Activated naive CD4-positive, alpha-beta T cell treated with anti-CD3 and anti-CD28 coated beads, Interleukin-2, amount 50 U/mL, for 24 hours (primary cell): ENCODE measurements around the gene ADGRG2.
"Not testable (repeated sequence)": the region's sequence is repeated elsewhere in the genome, so short reads cannot be mapped to it uniquely, and the experiment has no call there.

Experiments used
- H3K27ac Mint-ChIP-seq: one replicate; pipeline ENCODE4 v1.8.0; 2021; ENCODE audit warnings: mild to moderate bottlenecking, mixed read lengths
- H3K27me3 Mint-ChIP-seq: one replicate; pipeline ENCODE4 v1.8.0; 2021; ENCODE audit warnings: mixed read lengths
- H3K36me3 Mint-ChIP-seq: one replicate; pipeline ENCODE4 v1.8.0; 2021; ENCODE audit warnings: mixed read lengths
- H3K4me1 Mint-ChIP-seq: one replicate; pipeline ENCODE4 v1.8.0; 2021; ENCODE audit warnings: mixed read lengths
- H3K4me3 Mint-ChIP-seq: one replicate; pipeline ENCODE4 v1.8.0; 2021; ENCODE audit warnings: mild to moderate bottlenecking, mixed read lengths
- H3K9me3 Mint-ChIP-seq: one replicate; pipeline ENCODE4 v1.8.0; 2021; ENCODE audit warnings: mixed read lengths

ADGRG2 gene

DNA sequence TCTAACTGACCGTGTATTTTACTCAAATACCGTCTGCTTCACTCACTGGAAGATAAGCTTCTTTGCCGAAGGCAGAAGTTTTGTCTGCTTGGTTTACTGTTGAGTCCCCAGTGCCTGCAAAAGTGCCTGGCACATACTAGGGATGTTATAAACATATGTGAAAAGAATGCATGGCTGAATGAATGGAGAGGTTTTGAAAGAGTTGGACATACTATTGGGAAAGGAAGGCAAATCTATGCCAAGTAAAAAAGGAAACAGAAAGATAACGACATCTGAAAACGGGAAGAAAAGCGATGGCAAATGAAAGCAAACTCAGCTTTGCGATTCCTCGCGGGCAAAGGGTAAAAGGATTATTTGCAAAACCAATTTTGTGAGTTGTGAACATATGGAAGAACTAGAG lies 21.7 kb downstream of the ADGRG2 start:
- Mint-ChIP-seq H3K4me3 (no peak overlapping the region), H3K27me3 (peaks cover 2% of the 10 kb centered on the region), H3K36me3 (no peaks in the 10 kb centered on the region), H3K27ac (no peak overlapping the region), H3K4me1 (no peaks in the 10 kb centered on the region), H3K9me3 (no peaks in the 10 kb centered on the region)

DNA sequence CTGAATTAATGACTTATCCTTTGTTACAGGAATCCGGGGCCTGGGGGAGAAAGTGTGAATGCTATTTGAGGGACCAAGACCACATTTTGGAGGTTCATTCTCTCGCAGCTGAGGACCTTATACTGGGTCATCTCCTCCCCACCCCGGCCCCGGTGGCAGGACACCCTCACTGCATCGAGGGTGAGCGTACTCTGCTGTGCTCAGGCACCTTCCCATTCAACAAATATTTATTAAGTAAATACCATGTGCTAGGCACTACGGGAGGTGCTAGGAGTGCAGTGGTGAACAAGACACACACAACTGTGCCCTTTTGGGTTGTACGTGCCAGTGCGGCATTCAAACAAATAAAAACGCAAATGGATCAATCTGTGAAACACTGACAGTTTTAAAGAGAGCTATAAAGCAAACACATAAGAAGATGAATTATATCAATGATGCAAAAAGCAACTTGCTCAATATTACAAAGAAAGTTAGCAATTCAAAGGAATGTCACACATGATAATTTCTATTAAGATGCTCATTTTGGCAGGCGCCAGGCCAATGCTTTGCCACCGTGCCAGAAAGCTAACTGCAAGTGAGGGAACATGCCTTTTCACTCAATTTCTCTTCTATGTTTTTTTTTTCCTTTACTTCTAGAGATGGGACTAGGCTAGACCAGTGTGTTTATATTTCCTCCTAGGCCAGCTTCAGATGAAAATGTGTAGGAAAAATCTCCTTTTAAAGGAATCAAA lies 24.6 kb downstream of the ADGRG2 start:
- Mint-ChIP-seq H3K4me1 (no peaks in the 10 kb centered on the region), H3K36me3 (no peaks in the 10 kb centered on the region), H3K4me3 (no peak overlapping the region), H3K9me3 (no peaks in the 10 kb centered on the region), H3K27ac (no peak overlapping the region), H3K27me3 (peaks cover 2% of the 10 kb centered on the region)

DNA sequence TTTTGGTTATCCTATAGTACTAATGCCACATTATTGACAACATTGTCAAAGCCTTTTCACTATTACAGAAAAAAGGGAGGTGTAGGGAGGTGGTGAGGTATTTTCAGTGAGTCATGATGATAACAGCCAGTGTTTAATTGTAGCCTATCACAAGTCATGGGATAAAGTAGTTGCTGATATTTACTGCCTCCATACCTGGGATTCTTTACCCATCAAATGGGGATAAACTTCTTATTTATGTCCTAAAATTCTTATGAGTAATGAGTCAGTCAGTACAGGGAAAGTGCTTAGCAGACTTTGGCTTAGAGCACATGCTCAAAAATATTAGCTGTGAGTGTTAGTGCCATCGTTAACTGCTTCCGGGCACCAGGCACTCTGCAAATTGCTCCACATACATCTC lies 25.7 kb downstream of the ADGRG2 start:
- no peaks in the 10 kb centered on the region for H3K36me3 Mint-ChIP-seq
- H3K4me3 Mint-ChIP-seq = no peak overlapping the region
- no peaks in the 10 kb centered on the region for H3K4me1 Mint-ChIP-seq
- H3K27me3 Mint-ChIP-seq = peaks cover 2% of the 10 kb centered on the region
- no peaks in the 10 kb centered on the region for H3K9me3 Mint-ChIP-seq
- no peak overlapping the region for H3K27ac Mint-ChIP-seq

DNA sequence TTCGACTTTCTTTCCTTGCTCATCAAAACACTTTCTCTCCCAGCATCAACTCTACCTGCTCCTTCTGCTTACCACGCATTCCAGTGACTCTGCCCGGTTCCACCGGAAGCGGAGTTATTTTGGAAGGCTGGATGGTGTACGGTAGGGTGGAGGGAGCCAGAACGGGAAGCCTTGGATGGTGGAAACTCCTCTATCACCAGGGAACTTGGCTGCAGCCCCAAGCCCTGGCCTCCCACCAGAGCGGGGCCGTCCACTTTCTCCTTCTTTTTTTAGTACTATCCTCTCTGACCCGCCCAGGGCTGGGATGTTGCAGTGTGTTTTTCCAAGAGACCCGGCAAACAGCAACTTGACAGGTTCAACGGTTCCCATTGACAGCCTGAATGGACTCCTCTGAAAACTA lies 27.6 kb downstream of the ADGRG2 start:
- Mint-ChIP-seq H3K27me3 (peaks cover 6% of the 10 kb centered on the region), H3K4me1 (no peaks in the 10 kb centered on the region), H3K9me3 (peaks cover 12% of the 10 kb centered on the region), H3K4me3 (no peak overlapping the region), H3K27ac (no peak overlapping the region), H3K36me3 (peaks cover 2% of the 10 kb centered on the region)

DNA sequence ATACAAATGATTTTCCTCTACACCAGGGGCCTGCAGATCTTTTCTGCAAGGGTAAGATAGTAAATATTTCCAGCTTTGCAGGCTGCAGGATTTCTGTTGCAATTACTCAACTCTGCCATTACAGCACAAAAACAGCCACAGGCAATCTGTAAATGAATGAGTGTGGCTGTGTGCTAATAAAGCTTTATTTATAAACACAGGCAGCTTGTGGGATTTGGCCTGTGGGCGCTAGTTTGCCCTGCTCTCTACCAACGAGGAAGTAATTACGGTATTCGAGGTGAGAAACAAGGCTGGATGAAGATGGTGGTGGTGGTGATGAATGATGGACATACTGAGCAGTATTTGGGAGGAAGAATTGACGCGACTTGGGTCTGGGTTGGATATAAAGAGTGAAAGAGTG lies 30.7 kb downstream of the ADGRG2 start:
- Mint-ChIP-seq H3K36me3 (peaks cover 2% of the 10 kb centered on the region), H3K27me3 (peaks cover 5% of the 10 kb centered on the region), H3K9me3 (peaks cover 12% of the 10 kb centered on the region), H3K27ac (no peak overlapping the region), H3K4me3 (no peak overlapping the region), H3K4me1 (no peaks in the 10 kb centered on the region)

DNA sequence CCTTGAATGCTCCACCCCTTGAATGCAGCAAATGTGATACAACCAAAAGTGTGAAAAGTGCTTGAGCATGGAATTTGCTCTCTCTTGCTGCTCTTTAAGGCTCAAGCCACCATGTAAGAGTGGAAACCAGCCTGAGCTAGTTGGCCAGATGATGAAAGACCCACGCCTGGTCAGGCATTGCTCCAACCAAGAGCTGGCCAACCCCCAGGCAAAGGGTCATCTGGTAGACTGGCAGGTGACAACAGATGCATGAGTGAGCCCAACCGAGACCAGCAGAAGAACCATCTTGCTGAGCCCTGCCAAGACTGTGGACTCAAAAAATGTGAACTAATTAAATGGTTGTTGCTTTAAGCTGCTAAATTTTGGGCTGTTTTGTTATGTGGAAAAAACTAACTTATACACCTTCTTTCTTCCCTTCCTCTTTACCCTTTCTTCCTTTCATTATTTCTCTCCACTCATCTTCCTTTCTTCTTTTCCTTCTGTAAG lies 32.7 kb downstream of the ADGRG2 start:
- Mint-ChIP-seq H3K9me3 (peaks cover 12% of the 10 kb centered on the region), H3K4me3 (no peak overlapping the region), H3K27ac (no peak overlapping the region), H3K36me3 (peaks cover 2% of the 10 kb centered on the region), H3K4me1 (no peaks in the 10 kb centered on the region), H3K27me3 (peaks cover 5% of the 10 kb centered on the region)

DNA sequence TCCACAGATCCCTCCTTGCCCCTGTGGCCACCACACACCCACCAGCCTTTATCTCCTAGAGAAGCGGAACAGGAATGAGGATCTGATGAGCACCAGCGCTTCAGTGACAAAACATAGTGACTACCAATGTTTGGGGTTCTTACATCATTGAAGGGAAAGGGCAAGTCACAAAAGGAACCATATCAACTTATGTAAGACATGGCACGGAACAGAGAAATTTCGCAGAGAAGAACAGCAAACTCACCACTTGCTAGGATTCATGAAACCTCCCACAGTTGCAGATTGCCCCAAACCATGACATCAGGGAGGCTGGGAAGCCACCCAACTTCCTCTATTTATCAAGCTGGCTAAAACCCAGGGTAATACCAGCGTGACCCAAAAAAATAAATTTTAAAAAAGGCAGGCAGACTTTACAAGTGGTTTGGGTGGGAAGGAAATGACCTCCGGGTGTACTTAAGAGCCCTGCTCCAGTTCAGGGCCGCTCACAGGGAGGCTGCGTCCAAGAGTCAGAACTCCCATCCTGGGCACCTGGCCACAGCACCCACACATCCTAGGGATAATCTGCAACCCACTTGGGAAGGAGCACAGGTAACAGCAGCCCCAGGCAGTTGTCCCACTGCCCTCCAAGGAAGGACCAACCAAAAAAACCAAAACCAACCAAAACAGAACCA lies 36.0 kb downstream of the ADGRG2 start:
- peaks cover 12% of the 10 kb centered on the region for H3K9me3 Mint-ChIP-seq
- H3K4me1 Mint-ChIP-seq = no peaks in the 10 kb centered on the region
- peaks cover 2% of the 10 kb centered on the region for H3K36me3 Mint-ChIP-seq
- H3K27me3 Mint-ChIP-seq = peaks cover 5% of the 10 kb centered on the region
- no peak overlapping the region for H3K4me3 Mint-ChIP-seq
- H3K27ac Mint-ChIP-seq = no peak overlapping the region

DNA sequence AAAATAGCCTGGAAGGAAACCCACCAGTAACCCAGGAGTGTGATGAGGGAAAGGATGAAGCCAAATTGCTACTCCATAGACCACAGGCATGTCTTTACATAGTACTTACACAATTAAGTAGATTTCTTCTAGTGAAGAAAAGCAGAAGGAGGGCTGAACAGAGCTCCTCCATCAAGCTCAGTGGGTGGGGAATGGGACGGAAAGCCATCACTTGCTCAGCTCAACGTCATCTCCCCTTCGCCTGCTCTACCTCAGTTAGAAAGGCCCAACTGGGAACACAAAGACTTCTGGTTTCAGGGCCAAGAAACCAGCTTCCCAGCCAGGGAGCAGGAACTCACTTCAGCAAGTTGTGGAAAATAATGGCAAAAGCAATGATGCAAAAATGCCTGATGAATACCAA lies 36.6 kb downstream of the ADGRG2 start:
- Mint-ChIP-seq H3K27me3 (peaks cover 3% of the 10 kb centered on the region), H3K9me3 (peaks cover 8% of the 10 kb centered on the region), H3K36me3 (peaks cover 2% of the 10 kb centered on the region), H3K27ac (no peak overlapping the region), H3K4me3 (no peak overlapping the region), H3K4me1 (no peaks in the 10 kb centered on the region)

DNA sequence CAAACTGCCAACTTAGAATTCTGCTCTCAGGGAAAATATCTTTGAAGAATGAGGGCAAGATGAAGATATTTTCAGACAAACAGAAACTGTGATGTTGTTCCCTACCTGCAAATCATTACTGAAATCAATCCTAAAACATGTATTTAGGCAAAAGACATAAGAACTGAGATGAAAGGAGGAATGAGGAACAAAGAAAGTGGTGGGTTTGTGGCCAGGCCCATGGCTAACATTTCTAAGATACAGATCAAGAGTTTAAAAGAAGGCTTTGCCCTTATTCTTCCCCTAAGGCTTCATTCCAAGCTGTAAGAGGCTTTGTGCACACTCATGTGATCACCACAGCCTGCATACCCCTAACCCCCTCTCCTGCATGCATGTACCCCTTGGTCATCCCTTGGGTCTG lies 46.5 kb downstream of the ADGRG2 start:
- H3K27ac Mint-ChIP-seq = no peak overlapping the region
- H3K9me3 Mint-ChIP-seq = no peaks in the 10 kb centered on the region
- no peak overlapping the region for H3K4me3 Mint-ChIP-seq
- no peaks in the 10 kb centered on the region for H3K4me1 Mint-ChIP-seq
- no peaks in the 10 kb centered on the region for H3K27me3 Mint-ChIP-seq
- no peaks in the 10 kb centered on the region for H3K36me3 Mint-ChIP-seq

DNA sequence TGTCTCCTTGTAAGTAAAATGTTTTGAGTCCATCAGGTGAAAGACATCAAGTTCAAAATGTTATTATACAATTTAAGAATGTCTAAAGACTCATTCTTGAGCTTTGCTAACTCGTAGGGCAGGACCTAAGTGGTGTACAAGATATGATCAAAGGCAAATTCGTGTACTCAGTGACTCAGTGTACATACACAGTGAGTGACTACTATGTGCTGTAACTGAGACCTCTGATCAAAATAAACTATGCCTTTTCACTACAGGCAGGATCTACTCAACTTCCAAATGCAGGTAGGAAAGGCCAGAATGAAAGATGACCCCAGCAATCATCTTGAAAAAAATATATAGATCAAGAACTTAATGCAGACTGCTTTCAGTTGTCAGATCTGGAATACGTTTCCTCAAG lies 49.9 kb downstream of the ADGRG2 start:
- no peaks in the 10 kb centered on the region for H3K27me3 Mint-ChIP-seq
- H3K4me1 Mint-ChIP-seq = no peaks in the 10 kb centered on the region
- H3K27ac Mint-ChIP-seq = no peak overlapping the region
- H3K36me3 Mint-ChIP-seq = no peaks in the 10 kb centered on the region
- no peaks in the 10 kb centered on the region for H3K9me3 Mint-ChIP-seq
- H3K4me3 Mint-ChIP-seq = no peak overlapping the region

DNA sequence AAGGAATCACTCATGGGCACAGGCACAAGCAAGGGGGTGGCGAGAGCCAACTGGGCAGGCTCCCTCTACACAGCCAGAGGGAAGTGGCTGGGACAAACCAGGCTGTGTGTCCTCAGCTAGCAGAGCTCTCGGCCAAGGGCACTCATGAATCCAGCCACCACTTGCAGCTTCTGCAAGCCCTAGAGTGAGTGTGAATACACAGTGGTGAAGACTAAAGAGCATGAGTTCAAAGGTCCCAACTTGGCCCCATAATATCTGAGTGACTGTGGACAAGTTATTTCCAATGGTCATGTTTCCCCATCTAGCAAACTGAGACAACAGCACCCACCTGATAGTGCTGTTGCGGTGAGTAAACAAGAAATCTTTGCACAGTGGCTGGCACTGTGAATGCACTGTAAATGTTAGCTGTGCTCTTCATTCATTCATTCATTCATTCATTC lies 51.7 kb downstream of the ADGRG2 start:
- Mint-ChIP-seq H3K36me3 (no peaks in the 10 kb centered on the region), H3K27ac (no peak overlapping the region), H3K4me3 (no peak overlapping the region), H3K9me3 (no peaks in the 10 kb centered on the region), H3K27me3 (no peaks in the 10 kb centered on the region), H3K4me1 (no peaks in the 10 kb centered on the region)

DNA sequence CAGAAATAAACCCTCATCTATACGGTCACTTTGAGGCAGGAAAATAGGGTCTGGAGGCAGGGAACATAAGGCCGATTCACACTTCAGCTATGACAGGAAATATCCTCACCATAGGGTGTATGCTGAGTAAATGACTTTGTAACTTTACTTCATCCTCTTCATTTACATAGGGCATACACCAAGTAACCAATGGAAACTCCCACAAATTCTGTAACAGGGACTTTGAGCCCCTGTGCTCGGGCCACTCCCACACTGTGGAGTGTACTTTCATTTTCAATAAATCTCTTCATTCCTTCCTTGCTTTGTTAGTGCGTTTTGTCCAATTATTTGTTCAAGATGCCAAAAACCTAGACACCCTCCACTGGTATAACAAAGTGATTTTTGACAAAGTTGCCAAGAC lies 55.3 kb downstream of the ADGRG2 start:
- not testable (repeated sequence) for H3K4me1 Mint-ChIP-seq, H3K9me3 Mint-ChIP-seq, H3K27ac Mint-ChIP-seq, H3K27me3 Mint-ChIP-seq, H3K4me3 Mint-ChIP-seq, H3K36me3 Mint-ChIP-seq

DNA sequence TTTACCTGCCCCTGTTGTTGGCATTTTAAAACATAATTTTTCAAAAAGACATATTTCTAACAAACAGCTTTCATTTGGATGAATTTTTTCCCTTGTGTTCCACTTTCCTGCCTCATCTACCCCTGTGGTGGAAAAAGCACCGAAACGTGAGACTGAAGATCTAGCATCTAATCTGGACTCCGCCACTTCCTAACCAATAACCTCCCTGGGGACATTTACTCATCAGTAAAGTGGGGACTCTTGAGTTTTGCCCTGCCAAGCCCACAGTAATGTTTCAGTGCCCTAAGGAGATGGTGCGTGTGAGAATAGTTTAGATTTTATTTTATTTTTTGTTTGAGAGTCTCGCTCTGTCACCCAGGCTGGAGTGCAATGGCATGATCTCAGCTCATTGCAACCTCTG lies 56.7 kb downstream of the ADGRG2 start:
- H3K9me3 Mint-ChIP-seq = no peaks in the 10 kb centered on the region
- H3K36me3 Mint-ChIP-seq = no peaks in the 10 kb centered on the region
- H3K27me3 Mint-ChIP-seq = no peaks in the 10 kb centered on the region
- H3K4me3 Mint-ChIP-seq = no peak overlapping the region
- H3K27ac Mint-ChIP-seq = no peak overlapping the region
- H3K4me1 Mint-ChIP-seq = no peaks in the 10 kb centered on the region

DNA sequence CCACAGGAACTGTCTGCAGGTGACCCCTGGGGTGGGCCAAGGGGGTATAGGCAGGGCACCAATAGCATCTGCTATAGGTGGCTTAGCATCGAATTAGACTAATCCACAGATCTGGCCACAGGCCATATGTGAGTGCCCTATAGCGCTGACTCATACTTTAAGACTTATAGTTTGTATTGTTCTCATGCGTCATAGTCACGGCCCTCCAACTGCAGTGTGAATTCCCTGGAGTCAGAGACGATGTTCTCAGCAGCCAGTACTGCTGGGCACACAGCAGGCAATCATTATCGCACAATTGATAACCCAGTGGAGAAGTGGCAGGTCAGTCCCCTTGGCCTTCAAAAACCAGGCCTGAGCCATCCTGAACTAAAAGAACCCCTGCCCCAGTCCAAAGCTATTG lies 58.1 kb downstream of the ADGRG2 start:
- H3K27me3 Mint-ChIP-seq = no peaks in the 10 kb centered on the region
- H3K36me3 Mint-ChIP-seq = no peaks in the 10 kb centered on the region
- no peak overlapping the region for H3K27ac Mint-ChIP-seq
- H3K9me3 Mint-ChIP-seq = no peaks in the 10 kb centered on the region
- no peaks in the 10 kb centered on the region for H3K4me1 Mint-ChIP-seq
- no peak overlapping the region for H3K4me3 Mint-ChIP-seq

DNA sequence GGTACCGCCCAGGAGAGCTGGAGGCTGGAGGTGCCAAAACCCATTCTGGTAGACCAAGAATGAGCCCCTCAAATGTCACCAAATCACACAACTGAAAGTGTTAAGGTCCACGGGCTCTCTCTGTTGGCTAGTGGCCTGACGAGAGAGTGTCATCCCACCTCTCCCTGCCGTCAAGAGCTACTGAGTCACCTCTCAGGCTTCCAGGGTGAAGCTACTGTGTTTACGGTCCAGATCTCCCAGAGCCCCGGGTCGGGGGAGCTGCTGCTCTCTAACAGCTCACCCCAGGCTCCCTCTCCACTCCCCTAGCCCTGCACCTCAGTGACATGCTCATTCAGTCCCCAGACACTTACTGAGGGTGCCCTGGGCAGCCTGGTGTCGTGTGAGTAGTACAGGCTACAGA lies 59.2 kb downstream of the ADGRG2 start:
- Mint-ChIP-seq H3K27me3 (no peaks in the 10 kb centered on the region), H3K36me3 (no peaks in the 10 kb centered on the region), H3K4me3 (no peak overlapping the region), H3K4me1 (no peaks in the 10 kb centered on the region), H3K9me3 (no peaks in the 10 kb centered on the region), H3K27ac (no peak overlapping the region)

DNA sequence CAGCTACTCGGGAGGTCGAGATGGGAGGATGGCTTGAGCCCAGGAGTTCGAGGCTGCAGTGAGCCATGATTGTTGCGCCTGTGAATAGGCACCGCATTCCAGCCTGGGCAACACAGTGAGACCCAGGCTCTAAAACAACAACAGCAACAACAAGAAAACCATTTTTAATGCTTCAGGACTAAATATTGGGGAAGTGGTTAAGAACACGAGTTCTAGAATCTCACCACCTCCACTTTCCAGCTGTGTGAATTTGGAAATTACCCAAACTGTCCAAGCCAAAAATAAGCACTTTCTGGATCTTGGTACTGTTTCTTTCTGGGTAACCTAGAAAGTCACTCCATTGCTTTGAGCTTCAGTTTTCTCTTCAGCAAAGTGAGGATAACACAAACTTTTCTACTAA lies 63.2 kb downstream of the ADGRG2 start:
- Mint-ChIP-seq H3K27me3 (no peaks in the 10 kb centered on the region), H3K4me3 (no peak overlapping the region), H3K9me3 (no peaks in the 10 kb centered on the region), H3K36me3 (no peaks in the 10 kb centered on the region), H3K27ac (no peak overlapping the region), H3K4me1 (no peaks in the 10 kb centered on the region)

DNA sequence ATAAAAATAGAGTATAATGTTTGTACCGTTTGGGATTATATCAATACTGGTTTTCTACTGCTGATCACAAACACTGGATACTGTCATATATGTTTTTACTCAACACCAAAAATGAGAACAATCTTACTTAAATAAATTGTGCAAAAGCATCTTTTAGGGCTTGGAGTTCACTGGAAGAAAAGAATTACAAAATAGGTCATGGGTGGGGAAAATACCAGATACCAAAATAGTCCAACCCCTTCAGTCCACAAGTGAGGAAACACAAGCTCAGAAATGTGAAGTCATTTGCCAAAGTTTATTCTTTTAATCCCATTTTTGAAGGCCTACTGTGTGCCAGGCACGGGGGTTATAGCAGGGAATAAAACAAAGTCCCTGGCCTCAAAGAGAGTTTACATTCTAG lies 64.4 kb downstream of the ADGRG2 start:
- no peaks in the 10 kb centered on the region for H3K36me3 Mint-ChIP-seq
- no peak overlapping the region for H3K4me3 Mint-ChIP-seq
- H3K9me3 Mint-ChIP-seq = no peaks in the 10 kb centered on the region
- H3K4me1 Mint-ChIP-seq = no peaks in the 10 kb centered on the region
- H3K27me3 Mint-ChIP-seq = no peaks in the 10 kb centered on the region
- no peak overlapping the region for H3K27ac Mint-ChIP-seq
